ENCODE measurements around the gene PGA4. TPM values are rescaled to one million over a fixed set of nuclear protein-coding genes. Genes with fewer than 3 reads are reported as not detected.
"Not testable (repeated sequence)": the region's sequence is repeated elsewhere in the genome, so short reads cannot be mapped to it uniquely, and the experiment has no call there.

Gene PGA4
- total and polyA plus RNA-seq, 2 donors (not counting 3 experiments of a cell fraction or from before 2014, with no cell fraction given) = 0.15 TPM; not detected in 1

DNA sequence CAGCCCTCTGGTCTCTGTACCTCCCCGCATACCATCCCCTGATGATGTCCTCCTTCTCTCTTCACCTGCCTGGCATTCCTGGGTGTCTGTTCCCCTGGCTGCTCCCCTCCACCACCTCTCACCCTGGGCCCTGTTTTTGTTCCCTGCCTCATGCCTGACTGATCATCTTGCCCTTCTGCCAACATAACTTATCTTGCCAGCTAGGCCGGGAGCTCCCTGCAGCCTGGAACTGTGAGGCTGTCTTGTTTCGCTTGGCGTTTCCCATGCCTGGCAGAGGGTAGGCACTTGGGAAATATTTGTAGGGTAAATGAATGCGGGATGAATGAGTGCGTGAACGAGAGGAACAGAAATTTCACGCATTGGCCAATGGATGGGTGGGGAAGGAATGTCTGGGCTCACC, 27.1 kb downstream of the PGA4 start:
- dilution Hi-C loops (cut with MboI; ENCODE audit: extremely low pct_ligation_motif_present, low sequenced_read_pairs); POLR2A ChIA-PET; H3K9me3 ChIP-seq (replicated peaks; ENCODE audit: control insufficient read depth, insufficient read depth, low read length); H3K9me1 ChIP-seq (replicated peaks; ENCODE audit: control insufficient read depth, extremely low read depth, insufficient read depth, low read length); H2AFZ ChIP-seq (ENCODE audit: low read depth, low read length); CTCF ChIA-PET; FAIRE-seq; H3K36me3 ChIP-seq (ENCODE audit: control insufficient read depth in 2 of 2, extremely low read depth in 1 of 2, insufficient read depth in 2 of 2, low read length in 2 of 2); H3K4me2 ChIP-seq (ENCODE audit: insufficient read depth, low read length); H4K20me1 ChIP-seq (replicated peaks; ENCODE audit: control insufficient read depth, extremely low read depth, insufficient read depth, low read length); H3K27ac ChIP-seq (ENCODE audit: insufficient read depth, low read depth, low read length); DNase-seq (ENCODE audit: low read depth, low spot score); H3K79me2 ChIP-seq (ENCODE audit: control insufficient read depth, insufficient read depth, low read length); H3K9ac ChIP-seq (replicated peaks; ENCODE audit: extremely low read depth, insufficient read depth, low read length); H3K27me3 ChIP-seq (ENCODE audit: control insufficient read depth in 2 of 2, insufficient read depth in 2 of 2, low read length in 2 of 2); H3K4me1 ChIP-seq (ENCODE audit: control insufficient read depth, extremely low read depth, insufficient read depth, low read length); BruUV-seq (replicated peaks); intact Hi-C loops (cut with micrococcal nuclease); H3K4me3 ChIP-seq (replicated peaks in 1 of 3; ENCODE audit: insufficient read depth in 1 of 3, low read depth in 1 of 3, low read length in 3 of 3): not testable (repeated sequence)

DNA sequence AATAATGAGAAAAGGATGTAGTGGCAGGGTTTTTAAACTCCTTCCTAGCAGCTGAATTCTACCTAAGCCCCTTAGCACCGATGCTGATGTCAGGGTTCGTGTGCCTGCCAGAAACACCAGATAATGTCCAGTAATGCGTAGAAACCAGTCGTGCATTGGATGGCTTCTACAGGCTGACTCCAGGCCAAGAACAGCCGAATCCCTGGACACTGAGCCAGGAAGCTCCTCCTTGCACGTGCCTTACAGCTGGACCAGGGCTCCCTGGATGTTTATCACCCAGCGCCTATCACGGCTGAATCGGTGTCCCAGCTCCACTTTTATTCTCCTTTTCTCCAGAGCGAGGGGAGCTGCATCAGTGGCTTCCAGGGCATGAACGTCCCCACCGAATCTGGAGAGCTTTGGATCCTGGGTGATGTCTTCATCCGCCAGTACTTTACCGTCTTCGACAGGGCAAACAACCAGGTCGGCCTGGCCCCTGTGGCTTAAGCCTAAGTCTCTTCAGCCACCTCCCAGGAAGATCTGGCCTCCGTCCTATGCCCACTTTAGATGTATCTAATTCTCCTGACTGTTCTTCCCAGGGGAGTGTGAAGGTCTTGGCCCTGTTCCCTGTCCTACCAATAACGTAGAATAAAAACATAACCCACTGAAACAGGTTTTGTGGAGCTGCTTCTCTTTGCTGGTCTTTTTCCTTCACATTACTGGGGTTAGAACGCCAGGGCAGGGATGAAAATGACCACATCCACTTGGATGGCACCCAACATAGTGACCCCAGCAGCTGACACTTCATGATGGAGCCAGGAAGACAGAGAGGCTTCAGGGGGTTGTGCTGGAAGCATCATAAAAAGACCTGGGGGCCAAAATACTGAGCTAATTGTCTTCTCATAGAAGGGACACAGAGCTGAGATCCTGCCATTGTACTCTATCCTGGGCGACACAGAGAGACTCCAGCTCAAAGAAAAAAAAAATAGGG, 28.9 kb downstream of the PGA4 start:
- DNase-seq (ENCODE audit: low read depth, low spot score); H3K27ac ChIP-seq (ENCODE audit: insufficient read depth, low read depth, low read length); FAIRE-seq; H3K9me3 ChIP-seq (replicated peaks; ENCODE audit: control insufficient read depth, insufficient read depth, low read length); H3K9ac ChIP-seq (replicated peaks; ENCODE audit: extremely low read depth, insufficient read depth, low read length); H4K20me1 ChIP-seq (replicated peaks; ENCODE audit: control insufficient read depth, extremely low read depth, insufficient read depth, low read length); H3K9me1 ChIP-seq (replicated peaks; ENCODE audit: control insufficient read depth, extremely low read depth, insufficient read depth, low read length); dilution Hi-C loops (cut with MboI; ENCODE audit: extremely low pct_ligation_motif_present, low sequenced_read_pairs); H3K4me2 ChIP-seq (ENCODE audit: insufficient read depth, low read length); H3K4me1 ChIP-seq (ENCODE audit: control insufficient read depth, extremely low read depth, insufficient read depth, low read length); H3K79me2 ChIP-seq (ENCODE audit: control insufficient read depth, insufficient read depth, low read length); H3K36me3 ChIP-seq (ENCODE audit: control insufficient read depth in 2 of 2, extremely low read depth in 1 of 2, insufficient read depth in 2 of 2, low read length in 2 of 2); BruUV-seq (replicated peaks); H3K4me3 ChIP-seq (replicated peaks in 1 of 3; ENCODE audit: insufficient read depth in 1 of 3, low read depth in 1 of 3, low read length in 3 of 3); H3K27me3 ChIP-seq (ENCODE audit: control insufficient read depth in 2 of 2, insufficient read depth in 2 of 2, low read length in 2 of 2); H2AFZ ChIP-seq (ENCODE audit: low read depth, low read length): not testable (repeated sequence)
- ChIA-PET POLR2A (interaction anchor here (0.9 kb wide), 1 partner anchor 11 kb away, joined by 4 read pairs; no protein-coding TSS in a partner anchor), CTCF (interaction anchor here (1.7 to 5.6 kb wide), 3 partner anchors 11 to 421 kb away, joined by 3 to 81 read pairs (median 7); no protein-coding TSS in a partner anchor)
- intact Hi-C loops (cut with micrococcal nuclease) = loop anchor here (10.0 kb wide), 1 partner anchor 84 kb away; the partner anchor contains the start of genes DDB1 and TKFC

DNA sequence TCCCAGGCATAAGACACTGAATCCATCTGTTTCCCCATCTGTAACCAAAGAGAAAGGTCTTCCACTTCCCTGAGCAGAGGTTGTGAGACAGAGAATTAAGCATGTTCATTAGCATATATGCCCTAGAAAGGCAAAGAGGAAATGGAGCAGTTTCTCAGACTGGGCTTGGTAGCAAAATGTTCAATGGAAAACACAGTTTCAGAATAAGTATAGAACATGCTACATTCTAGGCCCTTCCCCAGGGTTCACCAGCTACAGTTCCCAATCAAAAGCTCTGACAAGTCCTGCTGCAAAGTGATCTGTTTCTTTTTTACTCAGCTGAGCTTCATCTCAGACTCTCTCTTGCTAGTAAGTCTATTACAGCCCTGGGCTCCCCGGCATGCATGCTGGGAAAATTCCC, 30.2 kb downstream of the PGA4 start:
- POLR2A ChIA-PET; H3K9me3 ChIP-seq (replicated peaks; ENCODE audit: control insufficient read depth, insufficient read depth, low read length); H3K36me3 ChIP-seq (ENCODE audit: control insufficient read depth in 2 of 2, extremely low read depth in 1 of 2, insufficient read depth in 2 of 2, low read length in 2 of 2); H3K4me2 ChIP-seq (ENCODE audit: insufficient read depth, low read length); H3K4me1 ChIP-seq (ENCODE audit: control insufficient read depth, extremely low read depth, insufficient read depth, low read length); H3K27ac ChIP-seq (ENCODE audit: insufficient read depth, low read depth, low read length); FAIRE-seq; H3K27me3 ChIP-seq (ENCODE audit: control insufficient read depth in 2 of 2, insufficient read depth in 2 of 2, low read length in 2 of 2); H3K9me1 ChIP-seq (replicated peaks; ENCODE audit: control insufficient read depth, extremely low read depth, insufficient read depth, low read length); H4K20me1 ChIP-seq (replicated peaks; ENCODE audit: control insufficient read depth, extremely low read depth, insufficient read depth, low read length); H3K4me3 ChIP-seq (replicated peaks in 1 of 3; ENCODE audit: insufficient read depth in 1 of 3, low read depth in 1 of 3, low read length in 3 of 3); BruUV-seq (replicated peaks); dilution Hi-C loops (cut with MboI; ENCODE audit: extremely low pct_ligation_motif_present, low sequenced_read_pairs); H3K9ac ChIP-seq (replicated peaks; ENCODE audit: extremely low read depth, insufficient read depth, low read length); DNase-seq (ENCODE audit: low read depth, low spot score); H2AFZ ChIP-seq (ENCODE audit: low read depth, low read length); H3K79me2 ChIP-seq (ENCODE audit: control insufficient read depth, insufficient read depth, low read length): not testable (repeated sequence)
- intact Hi-C loops (cut with micrococcal nuclease) = loop anchor here (10.0 kb wide), 1 partner anchor 82 kb away; the partner anchor contains the start of genes DDB1 and TKFC
- CTCF ChIA-PET = interaction anchor here (1.7 to 5.6 kb wide), 4 partner anchors 10 to 422 kb away, joined by 3 to 81 read pairs (median 20); partner anchors contain the start of gene VWCE

Data from endothelial cell of umbilical vein (primary cell).